SK-N-MC (cell line): ENCODE data around the gene CFAP299.

Experiments used
- FOXP2 ChIP-seq: optimal IDR thresholded peaks from 2 replicates; pipeline ENCODE3; 2011; ENCODE audit warnings: mild to moderate bottlenecking, moderate library complexity; ENCODE audit not compliant: insufficient read depth; ENCODE audit errors: extremely low read length, control extremely low read depth
- POLR2AphosphoS5 ChIP-seq: IDR thresholded peaks from 2 replicates; pipeline ENCODE4 v1.6.1; 2012; ENCODE audit warnings: mild to moderate bottlenecking, low read depth, low read length, borderline replicate concordance

- TF ChIP-seq FOXP2 (no peak), POLR2AphosphoS5 (no peak)
Measured at GRCh38 chr4:80529026-80529425, 193.5 kb downstream of the CFAP299 start.
